PC-9 (cell line): ENCODE data around the gene NLE1.
"Not testable (repeated sequence)": the region's sequence is repeated elsewhere in the genome, so short reads cannot be mapped to it uniquely, and the experiment has no call there.

Experiments used
- EZH2 ChIP-seq: fragments of 200-600 bp; sonication (generic); IDR thresholded peaks from 2 replicates; pipeline ENCODE4 v1.8.0; 2017; ENCODE audit warnings: antibody characterized with exemption, low read depth
- TF ChIP-seq, protein P1 (sequence below): fragments of 200-600 bp; sonication (generic); conservative IDR thresholded peaks from 2 replicates; pipeline ENCODE4 v1.6.1; 2017; ENCODE audit warnings: mixed run types, antibody characterized with exemption, mild to moderate bottlenecking, moderate library complexity

DNA sequence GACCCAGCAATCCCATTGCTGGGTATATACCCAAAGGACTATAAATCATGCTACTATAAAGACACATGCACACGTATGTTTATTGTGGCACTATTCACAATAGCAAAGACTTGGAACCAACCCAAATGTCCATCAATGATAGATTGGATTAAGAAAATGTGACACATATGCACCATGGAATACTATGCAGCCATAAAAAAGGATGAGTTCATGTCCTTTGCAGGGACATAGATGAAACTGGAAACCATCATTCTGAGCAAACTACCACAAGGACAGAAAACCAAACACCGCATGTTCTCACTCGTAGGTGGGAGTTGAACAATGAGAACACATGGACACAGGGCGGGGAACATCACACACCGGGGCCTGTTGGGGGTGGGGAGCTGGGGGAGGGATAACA, 37.3 kb upstream of the NLE1 start:
- TF ChIP-seq, protein P1, sequence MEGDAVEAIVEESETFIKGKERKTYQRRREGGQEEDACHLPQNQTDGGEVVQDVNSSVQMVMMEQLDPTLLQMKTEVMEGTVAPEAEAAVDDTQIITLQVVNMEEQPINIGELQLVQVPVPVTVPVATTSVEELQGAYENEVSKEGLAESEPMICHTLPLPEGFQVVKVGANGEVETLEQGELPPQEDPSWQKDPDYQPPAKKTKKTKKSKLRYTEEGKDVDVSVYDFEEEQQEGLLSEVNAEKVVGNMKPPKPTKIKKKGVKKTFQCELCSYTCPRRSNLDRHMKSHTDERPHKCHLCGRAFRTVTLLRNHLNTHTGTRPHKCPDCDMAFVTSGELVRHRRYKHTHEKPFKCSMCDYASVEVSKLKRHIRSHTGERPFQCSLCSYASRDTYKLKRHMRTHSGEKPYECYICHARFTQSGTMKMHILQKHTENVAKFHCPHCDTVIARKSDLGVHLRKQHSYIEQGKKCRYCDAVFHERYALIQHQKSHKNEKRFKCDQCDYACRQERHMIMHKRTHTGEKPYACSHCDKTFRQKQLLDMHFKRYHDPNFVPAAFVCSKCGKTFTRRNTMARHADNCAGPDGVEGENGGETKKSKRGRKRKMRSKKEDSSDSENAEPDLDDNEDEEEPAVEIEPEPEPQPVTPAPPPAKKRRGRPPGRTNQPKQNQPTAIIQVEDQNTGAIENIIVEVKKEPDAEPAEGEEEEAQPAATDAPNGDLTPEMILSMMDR = not testable (repeated sequence)
- not testable (repeated sequence) for TF ChIP-seq EZH2
